Naive thymus-derived CD4-positive, alpha-beta T cell (primary cell): ENCODE measurements around the gene ATP11A. TPM values are rescaled to one million over a fixed set of nuclear protein-coding genes. Genes with fewer than 3 reads are reported as not detected.

ENCODE experiments used
- ATAC-seq: fragments of 150-1000 bp; cut with Tn5 transposase; 2 replicates; pipeline ENCODE4 v1.10.0; 2021; ENCODE audit warnings: mild to moderate bottlenecking, moderate library complexity
- CTCF ChIA-PET: fragments of 350-600 bp; sonication (Branson Sonifier 250); formaldehyde crosslinking; loops from one replicate; lab custom pipeline; 2021; ENCODE audit warnings: antibody characterized with exemption; lab: Charles Lee
- POLR2A ChIA-PET: fragments of 350-600 bp; sonication (Branson Sonifier 250); formaldehyde crosslinking; loops from one replicate; lab custom pipeline; 2021; ENCODE audit warnings: antibody characterized with exemption, inconsistent platforms; lab: Charles Lee
- DNase-seq, 9 donors: peaks; one replicate each; pipeline versions ENCODE4 v3.0.0 to v3.0.0-alpha.2; 2020 to 2022; ENCODE audit warnings: mixed read lengths in 1 of 9
- H3K27ac ChIP-seq: one replicate; pipeline ENCODE4 v1.7.0; 2013; ENCODE audit warnings: mild to moderate bottlenecking, low read depth, low read length, moderate library complexity
- H3K27me3 ChIP-seq, 2 donors: one replicate each; pipeline ENCODE4 v1.7.0; 2013; ENCODE audit warnings: low read length in 2 of 2, mild to moderate bottlenecking in 2 of 2, moderate library complexity in 2 of 2; ENCODE audit not compliant: control insufficient read depth in 2 of 2, insufficient read depth in 2 of 2
- H3K36me3 ChIP-seq, 3 experiments: 1 replicate in 2 of 3; 2 replicates in 1 of 3; pipeline ENCODE4 v1.7.0; 2013; ENCODE audit warnings: low read length in 3 of 3, mild to moderate bottlenecking in 3 of 3, moderate library complexity in 1 of 3; ENCODE audit not compliant: insufficient read depth in 3 of 3, control insufficient read depth in 2 of 3
- H3K4me1 ChIP-seq, 2 donors: one replicate each; pipeline ENCODE4 v1.7.0; 2013; ENCODE audit warnings: low read length in 2 of 2, mild to moderate bottlenecking in 2 of 2, moderate library complexity in 1 of 2; ENCODE audit not compliant: control insufficient read depth in 2 of 2, insufficient read depth in 2 of 2
- H3K4me3 ChIP-seq: 2 replicates; pipeline ENCODE4 v1.7.0; 2013; ENCODE audit warnings: mild to moderate bottlenecking, low read length
- H3K9me3 ChIP-seq, 3 experiments: 1 replicate in 2 of 3; 2 replicates in 1 of 3; pipeline ENCODE4 v1.7.0; 2013; ENCODE audit warnings: low read length in 3 of 3; ENCODE audit not compliant: control insufficient read depth in 2 of 3
- H3K27ac Mint-ChIP-seq, 9 donors: one replicate each; pipeline ENCODE4 v1.8.0; 2020 to 2022; ENCODE audit warnings: mixed read lengths in 9 of 9, mild to moderate bottlenecking in 8 of 9, moderate library complexity in 5 of 9, inconsistent platforms in 2 of 9
- H3K27me3 Mint-ChIP-seq, 5 donors: one replicate each; pipeline ENCODE4 v1.8.0; 2021 to 2022; ENCODE audit warnings: mixed read lengths in 5 of 5, mild to moderate bottlenecking in 1 of 5
- H3K36me3 Mint-ChIP-seq, 5 donors: one replicate each; pipeline ENCODE4 v1.8.0; 2020 to 2022; ENCODE audit warnings: mixed read lengths in 5 of 5, mild to moderate bottlenecking in 3 of 5, inconsistent platforms in 1 of 5
- H3K4me1 Mint-ChIP-seq, 7 donors: one replicate each; pipeline ENCODE4 v1.8.0; 2020 to 2022; ENCODE audit warnings: mixed read lengths in 7 of 7, mild to moderate bottlenecking in 3 of 7, inconsistent platforms in 1 of 7
- H3K4me3 Mint-ChIP-seq, 10 donors: one replicate each; pipeline ENCODE4 v1.8.0; 2020 to 2022; ENCODE audit warnings: mild to moderate bottlenecking in 10 of 10, mixed read lengths in 10 of 10, moderate library complexity in 6 of 10, inconsistent platforms in 2 of 10
- H3K9me3 Mint-ChIP-seq, 11 donors: one replicate each; pipeline ENCODE4 v1.8.0; 2020 to 2022; ENCODE audit warnings: mixed read lengths in 11 of 11, mild to moderate bottlenecking in 4 of 11, inconsistent platforms in 1 of 11, moderate library complexity in 1 of 11
- intact Hi-C, 2 donors: fragments of 100-400 bp; cut with micrococcal nuclease; formaldehyde crosslinking; loops; one replicate each; pipeline ENCODE4 v1.15.1; 2023
- polyA plus RNA-seq, 2 donors: library from polyadenylated mRNA; unstranded; fragments of 300-500 nt; fragmentation: Illumina TruSeq; gene quantifications; one replicate each; pipeline ENCODE4 v1.2.3, GENCODE V29; 2021
- total RNA-seq, 6 experiments: library from RNA in 5 of 6; stranded (reverse) in 5 of 6; gene quantifications; 1 replicate in 5 of 6; 2 replicates in 1 of 6; pipeline ENCODE4 v1.2.3 and lab custom pipeline; 2021 to 2026

Gene ATP11A
- total and polyA plus RNA-seq, 7 experiments from 2014 or later: 4.3 to 111 (median 58.5) TPM

DNA sequence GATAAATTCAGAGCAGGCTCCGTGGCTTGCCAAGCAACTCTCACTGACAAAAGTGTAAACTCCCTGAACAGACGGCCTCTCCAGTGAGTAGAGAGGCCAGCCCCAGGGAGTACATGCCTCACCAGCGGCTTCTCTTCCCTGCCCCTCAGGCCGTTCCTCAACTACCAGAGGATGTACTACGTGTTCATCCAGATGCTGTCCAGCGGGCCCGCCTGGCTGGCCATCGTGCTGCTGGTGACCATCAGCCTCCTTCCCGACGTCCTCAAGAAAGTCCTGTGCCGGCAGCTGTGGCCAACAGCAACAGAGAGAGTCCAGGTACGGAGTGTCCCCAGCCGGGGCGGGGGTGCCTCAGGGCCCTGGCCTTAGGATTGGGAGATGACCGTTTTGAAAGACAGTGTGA is 185.8 kb downstream of the ATP11A start:
- Mint-ChIP-seq H3K27ac (peak overlapping the region in 7 of 9 donors; percentile 57 to 77 (median 69)), H3K4me1 (peaks cover 21 to 33% (median 27%) of the 10 kb centered on the region in 7 donors), H3K9me3 (peaks cover 0 to 29% (median 15%) of the 10 kb centered on the region in 11 donors), H3K27me3 (peaks cover 0 to 4% (median 0%) of the 10 kb centered on the region in 5 donors), H3K4me3 (peak overlapping the region in 2 of 10 donors; percentile 28 to 32), H3K36me3 (peaks cover 18 to 60% (median 46%) of the 10 kb centered on the region in 5 donors)
- H3K4me1 ChIP-seq: peaks cover 0 to 17% of the 10 kb centered on the region in 2 donors
- ChIA-PET POLR2A (no interaction called here), CTCF (no interaction called here)
- H3K9me3 ChIP-seq: peaks cover 0 to 16% (median 3%) of the 10 kb centered on the region in 3 experiments
- no peak overlapping the region for H3K27ac ChIP-seq
- peaks cover 0 to 42% (median 0%) of the 10 kb centered on the region in 3 experiments for H3K36me3 ChIP-seq
- intact Hi-C loops: no loop called here
- H3K4me3 ChIP-seq: no peak overlapping the region
- H3K27me3 ChIP-seq: no peaks in the 10 kb centered on the region
- ATAC-seq: no peak
- no peak for DNase-seq

DNA sequence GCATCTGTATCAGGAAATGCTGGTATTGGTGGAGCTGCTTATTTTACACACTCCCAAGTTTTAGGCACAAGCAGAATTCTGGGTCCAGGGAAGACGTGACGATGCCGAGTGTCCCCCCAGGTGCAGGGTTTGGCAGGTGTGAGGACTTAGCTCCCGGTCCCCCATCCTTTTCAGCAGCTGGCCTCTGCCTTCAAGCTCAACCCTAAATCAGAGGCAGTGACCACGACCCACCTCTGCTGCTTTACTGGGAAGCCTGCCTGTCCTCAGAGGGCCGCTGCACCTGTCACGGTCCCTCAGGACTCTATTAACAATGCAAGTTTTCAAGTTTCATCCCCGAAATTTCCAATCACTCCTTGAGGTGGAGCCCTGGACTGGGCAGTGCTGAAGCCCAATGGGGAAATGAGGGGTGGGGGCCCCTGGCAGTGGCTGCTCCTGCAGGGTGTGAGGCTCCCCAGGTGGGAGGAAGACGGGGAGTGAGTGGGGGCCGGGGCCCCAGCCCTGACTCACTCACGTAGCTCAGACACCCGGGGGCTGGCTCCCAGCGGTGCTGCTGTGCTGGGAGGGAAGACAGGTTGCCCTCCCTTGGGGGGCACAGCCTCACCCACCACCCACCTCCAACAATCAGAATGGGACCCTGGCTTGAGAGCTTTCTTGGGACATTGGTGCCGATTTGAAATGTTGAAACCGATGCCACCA is 186.6 kb downstream of the ATP11A start:
- no peak for DNase-seq

GRCh38 chr13:112877066-112877465 is 187.2 kb downstream of the ATP11A start:
- H3K4me1 ChIP-seq: peaks cover 0 to 12% of the 10 kb centered on the region in 2 donors
- H3K27ac Mint-ChIP-seq: peak overlapping the region in 1 of 9 donors; percentile 43
- peaks cover 16 to 27% (median 20%) of the 10 kb centered on the region in 7 donors for H3K4me1 Mint-ChIP-seq
- DNase-seq: no peak
- H3K27me3 ChIP-seq: no peaks in the 10 kb centered on the region
- peaks cover 0 to 24% (median 15%) of the 10 kb centered on the region in 11 donors for H3K9me3 Mint-ChIP-seq
- peaks cover 19 to 59% (median 40%) of the 10 kb centered on the region in 5 donors for H3K36me3 Mint-ChIP-seq
- H3K4me3 Mint-ChIP-seq: no peak overlapping the region
- peaks cover 0 to 56% (median 0%) of the 10 kb centered on the region in 3 experiments for H3K36me3 ChIP-seq
- no peak overlapping the region for H3K4me3 ChIP-seq
- no peak overlapping the region for H3K27ac ChIP-seq
- CTCF ChIA-PET: no interaction called here
- no peak for ATAC-seq
- H3K27me3 Mint-ChIP-seq: peaks cover 0 to 4% (median 0%) of the 10 kb centered on the region in 5 donors
- H3K9me3 ChIP-seq: peaks cover 0 to 16% (median 3%) of the 10 kb centered on the region in 3 experiments
- POLR2A ChIA-PET: no interaction called here
- intact Hi-C loops: no loop called here

More for the DNA sequence above, 186.6 kb downstream of the ATP11A start:
- Histone ChIP-seq H3K27me3 (no peaks in the 10 kb centered on the region), H3K9me3 (peaks cover 0 to 16% (median 3%) of the 10 kb centered on the region in 3 experiments), H3K27ac (no peak overlapping the region), H3K4me1 (peaks cover 0 to 17% of the 10 kb centered on the region in 2 donors), H3K4me3 (no peak overlapping the region), H3K36me3 (peaks cover 0 to 50% (median 0%) of the 10 kb centered on the region in 3 experiments)
- CTCF ChIA-PET: no interaction called here
- POLR2A ChIA-PET: no interaction called here
- Mint-ChIP-seq H3K27me3 (peaks cover 0 to 4% (median 0%) of the 10 kb centered on the region in 5 donors), H3K4me3 (no peak overlapping the region), H3K36me3 (peaks cover 19 to 59% (median 40%) of the 10 kb centered on the region in 5 donors), H3K4me1 (peaks cover 19 to 30% (median 26%) of the 10 kb centered on the region in 7 donors), H3K27ac (no peak overlapping the region), H3K9me3 (peaks cover 0 to 24% (median 15%) of the 10 kb centered on the region in 11 donors)
- ATAC-seq: no peak
- intact Hi-C loops: no loop called here

GRCh38 chr13:112877539-112877938 is 187.7 kb downstream of the ATP11A start:
- Mint-ChIP-seq H3K4me1 (peaks cover 16 to 25% (median 19%) of the 10 kb centered on the region in 7 donors), H3K27me3 (peaks cover 0 to 4% (median 0%) of the 10 kb centered on the region in 5 donors), H3K4me3 (no peak overlapping the region), H3K9me3 (peaks cover 0 to 23% (median 15%) of the 10 kb centered on the region in 11 donors), H3K27ac (no peak overlapping the region), H3K36me3 (peaks cover 19 to 62% (median 40%) of the 10 kb centered on the region in 5 donors)
- H3K4me1 ChIP-seq: peaks cover 0 to 7% of the 10 kb centered on the region in 2 donors
- peaks cover 0 to 61% (median 0%) of the 10 kb centered on the region in 3 experiments for H3K36me3 ChIP-seq
- no peaks in the 10 kb centered on the region for H3K27me3 ChIP-seq
- ChIA-PET CTCF (no interaction called here), POLR2A (no interaction called here)
- intact Hi-C loops: no loop called here
- H3K9me3 ChIP-seq: peaks cover 0 to 16% (median 3%) of the 10 kb centered on the region in 3 experiments
- DNase-seq (no peak), ATAC-seq (no peak)
- no peak overlapping the region for H3K27ac ChIP-seq
- H3K4me3 ChIP-seq: no peak overlapping the region

- Mint-ChIP-seq H3K36me3 (peaks cover 19 to 66% (median 34%) of the 10 kb centered on the region in 5 donors), H3K4me1 (peaks cover 10 to 17% (median 13%) of the 10 kb centered on the region in 7 donors), H3K27me3 (peaks cover 0 to under 1% (median 0%) of the 10 kb centered on the region in 5 donors), H3K4me3 (peak overlapping the region in 1 of 10 donors; percentile 71), H3K9me3 (peaks cover 0 to 16% (median 8%) of the 10 kb centered on the region in 11 donors), H3K27ac (peak overlapping the region in 2 of 9 donors; percentile 24 to 25)
- Histone ChIP-seq H3K4me3 (no peak overlapping the region), H3K9me3 (peaks cover 0 to 9% (median 0%) of the 10 kb centered on the region in 3 experiments), H3K36me3 (peaks cover 0 to 67% (median 0%) of the 10 kb centered on the region in 3 experiments), H3K27me3 (no peaks in the 10 kb centered on the region), H3K27ac (no peak overlapping the region), H3K4me1 (peaks cover 0 to 7% of the 10 kb centered on the region in 2 donors)
- intact Hi-C loops: no loop called here
- POLR2A ChIA-PET: no interaction called here
- CTCF ChIA-PET: no interaction called here
- DNase-seq (no peak), ATAC-seq (no peak)
Observed at GRCh38 chr13:112877976-112878955, 188.4 kb downstream of the ATP11A start.

- no peak for ATAC-seq
- Mint-ChIP-seq H3K27ac (peak overlapping the region in 1 of 9 donors; percentile 25), H3K27me3 (no peaks in the 10 kb centered on the region), H3K4me1 (peaks cover 4 to 10% (median 8%) of the 10 kb centered on the region in 7 donors), H3K4me3 (no peak overlapping the region), H3K9me3 (peaks cover 0 to 8% (median 2%) of the 10 kb centered on the region in 11 donors), H3K36me3 (peaks cover 14 to 62% (median 32%) of the 10 kb centered on the region in 5 donors)
- Histone ChIP-seq H3K9me3 (peaks cover 0 to 4% (median 0%) of the 10 kb centered on the region in 3 experiments), H3K36me3 (peaks cover 0 to 67% (median 0%) of the 10 kb centered on the region in 3 experiments), H3K4me3 (no peak overlapping the region), H3K27me3 (no peaks in the 10 kb centered on the region), H3K27ac (no peak overlapping the region), H3K4me1 (no peaks in the 10 kb centered on the region)
- ChIA-PET POLR2A (no interaction called here), CTCF (no interaction called here)
- DNase-seq: no peak
- intact Hi-C loops: no loop called here
Observed at GRCh38 chr13:112879283-112879833, 189.5 kb downstream of the ATP11A start.
